ENCODE data around the gene SYT1. TPM values are rescaled to one million over a fixed set of nuclear protein-coding genes. Genes with fewer than 3 reads are reported as not detected.

The SYT1 gene
- polyA plus RNA-seq, 3 donors = 0.72 TPM; not detected in 2

- Mint-ChIP-seq H3K27ac (no peak overlapping the region), H3K4me1 (no peaks in the 10 kb centered on the region), H3K9me3 (no peaks in the 10 kb centered on the region), H3K27me3 (ENCODE audit: low read depth in 3 of 3) (peaks cover 1 to 4% (median 2%) of the 10 kb centered on the region in 3 donors), H3K4me3 (no peak overlapping the region), H3K36me3 (no peaks in the 10 kb centered on the region)
- Histone ChIP-seq H3K36me3 (replicated peaks in 1 of 2; ENCODE audit: control insufficient read depth in 1 of 2, insufficient read depth in 2 of 2, low read length in 2 of 2) (no peaks in the 10 kb centered on the region), H3K27ac (ENCODE audit: low read depth in 1 of 2, low read length in 2 of 2) (no peak overlapping the region), H4K20me1 (ENCODE audit: insufficient read depth, low read length) (no peaks in the 10 kb centered on the region), H3K79me2 (ENCODE audit: insufficient read depth, low read length) (no peaks in the 10 kb centered on the region), H3K4me2 (replicated peaks; ENCODE audit: extremely low read depth, low read length, poor library complexity, severe bottlenecking) (no peak overlapping the region), H3K4me3 (replicated peaks in 1 of 3; ENCODE audit: low read depth in 2 of 3, low read length in 3 of 3) (no peak overlapping the region), H3K9me3 (replicated peaks in 1 of 2; ENCODE audit: control insufficient read depth in 1 of 2, insufficient read depth in 1 of 2, low read length in 2 of 2) (no peaks in the 10 kb centered on the region), H2AFZ (ENCODE audit: insufficient read depth, low read depth, low read length, poor library complexity, severe bottlenecking) (no peak overlapping the region), H3K27me3 (ENCODE audit: control insufficient read depth in 2 of 2, insufficient read depth in 2 of 2, low read length in 2 of 2) (no peaks in the 10 kb centered on the region), H3K9ac (ENCODE audit: insufficient read depth, low read length, poor library complexity, severe bottlenecking) (no peak overlapping the region), H3K4me1 (ENCODE audit: control insufficient read depth in 1 of 2, insufficient read depth in 2 of 2, low read length in 2 of 2) (no peaks in the 10 kb centered on the region)
- intact Hi-C loops (cut with micrococcal nuclease) = no loop called here
- no peak for TF ChIP-seq CTCF (IDR thresholded peaks at IDR 0.05)
- no peak for DNase-seq
- 60% methylated on average over 1 of the region's 7 CpGs for WGBS (ENCODE audit: insufficient coverage)
These were observed 22.3 kb downstream of the SYT1 start for GRCh38 chr12:78886719-78887407.

GRCh38 chr12:78887444-78887843, 22.9 kb downstream of the SYT1 start:
- Mint-ChIP-seq H3K27ac (no peak overlapping the region), H3K9me3 (no peaks in the 10 kb centered on the region), H3K4me1 (no peaks in the 10 kb centered on the region), H3K27me3 (ENCODE audit: low read depth in 3 of 3) (peaks cover 1 to 4% (median 2%) of the 10 kb centered on the region in 3 donors), H3K4me3 (no peak overlapping the region), H3K36me3 (no peaks in the 10 kb centered on the region)
- no peak for TF ChIP-seq CTCF (IDR thresholded peaks at IDR 0.05)
- Histone ChIP-seq H3K4me2 (replicated peaks; ENCODE audit: extremely low read depth, low read length, poor library complexity, severe bottlenecking) (no peak overlapping the region), H4K20me1 (ENCODE audit: insufficient read depth, low read length) (no peaks in the 10 kb centered on the region), H3K4me3 (replicated peaks in 1 of 3; ENCODE audit: low read depth in 2 of 3, low read length in 3 of 3) (no peak overlapping the region), H3K27me3 (ENCODE audit: control insufficient read depth in 2 of 2, insufficient read depth in 2 of 2, low read length in 2 of 2) (no peaks in the 10 kb centered on the region), H3K4me1 (ENCODE audit: control insufficient read depth in 1 of 2, insufficient read depth in 2 of 2, low read length in 2 of 2) (no peaks in the 10 kb centered on the region), H3K9me3 (replicated peaks in 1 of 2; ENCODE audit: control insufficient read depth in 1 of 2, insufficient read depth in 1 of 2, low read length in 2 of 2) (no peaks in the 10 kb centered on the region), H3K79me2 (ENCODE audit: insufficient read depth, low read length) (no peaks in the 10 kb centered on the region), H3K9ac (ENCODE audit: insufficient read depth, low read length, poor library complexity, severe bottlenecking) (no peak overlapping the region), H2AFZ (ENCODE audit: insufficient read depth, low read depth, low read length, poor library complexity, severe bottlenecking) (no peak overlapping the region), H3K27ac (ENCODE audit: low read depth in 1 of 2, low read length in 2 of 2) (no peak overlapping the region), H3K36me3 (replicated peaks in 1 of 2; ENCODE audit: control insufficient read depth in 1 of 2, insufficient read depth in 2 of 2, low read length in 2 of 2) (no peaks in the 10 kb centered on the region)
- DNase-seq = no peak
- intact Hi-C loops (cut with micrococcal nuclease) = no loop called here
- whole genome bisulfite sequencing (ENCODE audit: insufficient coverage) = no CpG with 5 or more reads among the region's 3 CpGs

Data from CD14-positive monocyte (primary cell).